GM19463 (cell line): ENCODE results near the gene POU2F2.

ENCODE experiments used
- ATAC-seq: cut with Tn5 transposase; IDR thresholded peaks from one replicate; pipeline ENCODE4 v1.9.1; 2021; ENCODE audit warnings: mild to moderate bottlenecking, moderate library complexity; ENCODE audit not compliant: unreplicated experiment

POU2F2 gene

DNA sequence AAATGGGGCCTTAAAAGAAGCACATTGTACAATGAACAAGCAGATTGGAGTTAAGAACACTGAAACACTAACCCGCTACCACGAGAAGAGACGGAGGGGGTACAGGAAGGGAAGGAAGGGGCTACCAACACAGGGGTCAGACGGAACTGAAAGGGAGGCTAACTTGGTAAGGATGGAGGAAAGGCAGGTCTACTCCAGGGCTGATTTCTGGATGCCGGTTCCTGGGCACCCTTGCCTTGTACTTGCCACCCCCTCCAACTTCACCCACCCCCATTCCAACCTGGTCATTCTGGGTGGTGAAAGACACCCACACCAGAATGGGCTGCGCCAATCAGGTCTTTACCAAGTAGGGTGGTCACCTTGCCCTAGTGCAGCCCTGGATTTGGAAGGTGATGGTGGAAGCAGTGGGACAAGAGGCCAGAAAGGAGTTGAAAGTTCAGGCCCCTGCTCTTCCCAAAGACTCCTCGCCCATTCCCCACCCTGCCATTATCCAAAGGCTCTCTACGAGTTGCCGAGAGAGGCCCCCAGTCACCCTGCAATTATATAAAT is 46.0 kb downstream of the POU2F2 start:
- ATAC-seq, result no peak

DNA sequence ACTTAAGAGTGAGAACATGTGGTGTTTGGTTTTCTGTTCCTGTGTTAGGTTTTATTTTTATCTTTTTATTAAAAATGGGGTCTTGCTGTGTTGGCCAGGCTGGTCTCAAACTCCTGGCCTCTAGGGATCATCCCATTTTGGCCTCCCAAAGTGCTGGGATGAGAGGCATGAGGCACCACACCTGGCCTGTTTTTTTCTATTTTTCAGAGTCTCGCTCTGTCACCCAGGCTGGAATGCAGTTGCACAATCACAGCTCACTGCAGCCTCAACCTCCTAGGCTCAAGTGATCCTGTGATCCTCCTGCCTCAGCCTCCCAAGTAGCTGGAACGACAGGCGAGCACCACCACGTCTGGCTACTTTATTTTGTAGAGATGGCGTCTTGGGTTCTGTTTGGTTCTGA is 48.7 kb downstream of the POU2F2 start:
- no peak for ATAC-seq

DNA sequence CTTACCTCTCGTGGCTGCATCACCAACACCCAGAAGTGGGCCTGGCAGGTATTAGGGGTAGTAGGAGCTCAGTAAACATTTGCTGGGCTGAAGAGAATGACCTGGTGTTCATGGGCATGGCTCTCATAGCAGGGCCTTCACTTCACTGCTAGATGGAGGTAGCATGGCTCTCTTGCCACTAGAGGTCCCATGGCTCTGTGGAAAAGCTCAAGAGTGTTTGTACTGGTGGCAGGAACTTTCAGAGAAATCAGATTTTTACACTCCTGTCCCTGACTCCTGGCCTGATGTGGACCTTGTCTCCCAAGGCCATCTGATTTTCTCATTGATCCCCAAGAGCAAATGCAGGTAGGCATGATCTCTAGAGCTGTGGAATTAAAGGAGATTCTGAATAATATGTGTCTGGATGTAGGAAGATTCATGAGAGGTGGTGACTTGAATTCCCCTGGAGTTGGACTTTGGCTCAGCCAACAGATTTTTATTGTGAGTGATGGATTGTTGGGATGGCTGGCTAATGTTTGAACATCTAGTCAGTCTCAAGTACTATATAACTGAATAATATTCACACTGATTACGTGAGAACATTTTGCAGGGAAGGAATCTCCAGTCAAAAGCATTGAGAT is 50.6 kb downstream of the POU2F2 start:
- no peak for ATAC-seq

DNA sequence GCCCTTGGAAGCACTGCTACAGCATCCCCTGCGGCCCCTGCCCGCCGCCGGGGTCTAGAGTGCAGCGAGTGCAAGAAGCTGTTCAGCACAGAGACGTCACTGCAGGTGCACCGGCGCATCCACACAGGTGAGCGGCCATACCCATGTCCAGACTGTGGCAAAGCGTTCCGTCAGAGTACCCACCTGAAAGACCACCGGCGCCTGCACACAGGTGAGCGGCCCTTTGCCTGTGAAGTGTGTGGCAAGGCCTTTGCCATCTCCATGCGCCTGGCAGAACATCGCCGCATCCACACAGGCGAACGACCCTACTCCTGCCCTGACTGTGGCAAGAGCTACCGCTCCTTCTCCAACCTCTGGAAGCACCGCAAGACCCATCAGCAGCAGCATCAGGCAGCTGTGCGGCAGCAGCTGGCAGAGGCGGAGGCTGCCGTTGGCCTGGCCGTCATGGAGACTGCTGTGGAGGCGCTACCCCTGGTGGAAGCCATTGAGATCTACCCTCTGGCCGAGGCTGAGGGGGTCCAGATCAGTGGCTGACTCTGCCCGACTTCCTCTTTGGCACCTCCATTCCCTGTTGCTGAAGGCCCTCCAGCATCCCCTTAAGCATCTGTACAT is 51.4 kb downstream of the POU2F2 start:
- no peak for ATAC-seq

DNA sequence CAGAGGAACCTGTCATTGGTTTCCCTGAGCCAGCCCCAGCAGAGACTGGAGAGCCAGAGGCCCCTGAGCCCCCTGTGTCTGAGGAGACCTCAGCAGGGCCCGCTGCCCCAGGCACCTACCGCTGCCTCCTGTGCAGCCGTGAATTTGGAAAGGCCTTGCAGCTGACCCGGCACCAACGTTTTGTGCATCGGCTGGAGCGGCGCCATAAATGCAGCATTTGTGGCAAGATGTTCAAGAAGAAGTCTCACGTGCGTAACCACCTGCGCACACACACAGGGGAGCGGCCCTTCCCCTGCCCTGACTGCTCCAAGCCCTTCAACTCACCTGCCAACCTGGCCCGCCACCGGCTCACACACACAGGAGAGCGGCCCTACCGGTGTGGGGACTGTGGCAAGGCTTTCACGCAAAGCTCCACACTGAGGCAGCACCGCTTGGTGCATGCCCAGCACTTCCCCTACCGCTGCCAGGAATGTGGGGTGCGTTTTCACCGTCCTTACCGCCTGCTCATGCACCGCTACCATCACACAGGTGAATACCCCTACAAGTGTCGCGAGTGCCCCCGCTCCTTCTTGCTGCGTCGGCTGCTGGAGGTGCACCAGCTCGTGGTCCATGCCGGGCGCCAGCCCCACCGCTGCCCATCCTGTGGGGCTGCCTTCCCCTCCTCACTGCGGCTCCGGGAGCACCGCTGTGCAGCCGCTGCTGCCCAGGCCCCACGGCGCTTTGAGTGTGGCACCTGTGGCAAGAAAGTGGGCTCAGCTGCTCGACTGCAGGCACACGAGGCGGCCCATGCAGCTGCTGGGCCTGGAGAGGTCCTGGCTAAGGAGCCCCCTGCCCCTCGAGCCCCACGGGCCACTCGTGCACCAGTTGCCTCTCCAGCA is 52.1 kb downstream of the POU2F2 start:
- no peak for ATAC-seq

DNA sequence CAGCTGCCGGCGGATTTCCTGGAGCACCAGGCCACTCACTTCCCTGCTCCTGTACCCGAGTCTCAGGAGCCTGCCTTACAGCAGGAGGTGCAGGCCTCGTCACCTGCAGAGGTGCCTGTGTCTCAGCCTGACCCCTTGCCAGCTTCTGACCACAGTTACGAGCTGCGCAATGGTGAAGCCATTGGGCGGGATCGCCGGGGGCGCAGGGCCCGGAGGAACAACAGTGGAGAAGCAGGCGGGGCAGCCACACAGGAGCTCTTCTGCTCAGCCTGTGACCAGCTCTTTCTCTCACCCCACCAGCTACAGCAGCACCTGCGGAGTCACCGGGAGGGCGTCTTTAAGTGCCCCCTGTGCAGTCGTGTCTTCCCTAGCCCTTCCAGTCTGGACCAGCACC is 53.0 kb downstream of the POU2F2 start:
- no peak for ATAC-seq

DNA sequence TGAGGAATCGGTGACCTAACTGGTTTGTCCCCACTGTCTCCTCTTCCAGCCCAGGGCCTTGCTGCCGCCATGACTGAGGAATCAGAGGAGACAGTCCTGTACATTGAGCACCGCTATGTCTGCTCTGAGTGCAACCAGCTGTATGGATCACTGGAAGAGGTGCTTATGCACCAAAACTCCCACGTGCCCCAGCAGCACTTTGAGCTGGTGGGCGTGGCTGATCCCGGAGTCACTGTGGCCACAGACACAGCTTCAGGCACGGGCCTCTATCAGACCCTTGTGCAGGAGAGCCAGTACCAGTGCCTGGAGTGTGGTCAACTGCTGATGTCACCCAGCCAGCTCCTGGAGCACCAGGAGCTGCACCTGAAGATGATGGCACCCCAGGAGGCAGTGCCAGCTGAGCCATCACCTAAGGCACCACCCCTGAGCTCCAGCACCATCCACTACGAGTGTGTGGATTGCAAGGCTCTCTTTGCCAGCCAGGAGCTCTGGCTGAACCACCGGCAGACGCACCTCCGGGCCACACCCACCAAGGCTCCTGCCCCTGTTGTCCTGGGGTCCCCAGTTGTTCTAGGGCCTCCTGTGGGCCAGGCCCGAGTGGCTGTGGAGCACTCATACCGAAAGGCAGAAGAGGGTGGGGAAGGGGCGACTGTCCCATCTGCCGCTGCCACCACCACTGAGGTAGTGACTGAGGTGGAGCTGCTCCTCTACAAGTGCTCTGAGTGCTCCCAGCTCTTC is 53.5 kb downstream of the POU2F2 start:
- ATAC-seq, result no peak

DNA sequence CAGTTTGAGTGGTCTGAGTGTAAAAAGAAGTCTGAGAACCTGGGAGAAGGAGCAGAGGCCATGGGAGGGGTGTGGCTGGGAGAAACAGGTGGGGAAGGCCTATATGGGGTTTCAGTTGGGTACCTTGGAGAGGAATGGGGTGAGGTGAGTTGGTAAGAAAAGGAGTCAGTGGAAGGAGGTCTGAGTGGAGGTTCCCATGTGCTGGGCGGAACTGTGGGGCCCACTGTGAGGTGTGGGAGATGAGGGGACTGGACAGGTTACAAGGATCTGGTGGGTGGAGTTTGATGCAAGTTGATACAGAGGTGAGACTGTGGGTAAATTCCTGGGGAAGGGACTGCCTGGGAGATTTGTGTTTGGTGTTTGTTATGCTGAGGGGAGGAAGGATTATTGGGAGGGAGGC is 54.2 kb downstream of the POU2F2 start:
- ATAC-seq, result no peak

DNA sequence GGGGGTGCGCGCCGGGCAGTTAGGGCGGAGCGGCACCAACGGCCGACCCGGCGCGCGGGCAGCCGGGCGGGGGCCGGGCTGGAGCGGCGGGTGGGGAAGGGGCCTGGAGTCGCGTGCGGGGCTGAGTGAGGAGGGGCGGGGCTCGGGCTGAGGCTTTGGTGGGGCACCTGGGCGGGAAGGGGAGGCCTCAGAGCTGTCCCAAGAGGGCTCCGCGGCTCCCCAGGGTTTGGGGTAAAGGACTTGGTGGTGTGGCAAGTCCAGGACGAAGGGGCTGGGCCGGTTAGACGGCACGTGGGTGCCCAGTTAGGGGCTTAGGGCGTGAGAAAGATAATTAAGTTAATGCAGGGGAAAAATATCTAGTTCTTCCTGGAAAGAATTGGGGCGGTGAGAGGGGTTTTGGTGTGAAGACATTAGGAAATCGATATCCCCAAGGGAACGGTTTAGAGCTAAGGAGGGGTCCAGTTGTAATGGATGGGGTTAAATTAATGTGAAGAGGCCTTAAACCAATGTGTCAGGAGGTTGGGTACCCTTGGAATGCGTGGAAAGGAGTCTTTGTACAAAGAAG is 55.8 kb downstream of the POU2F2 start:
- no peak for ATAC-seq

DNA sequence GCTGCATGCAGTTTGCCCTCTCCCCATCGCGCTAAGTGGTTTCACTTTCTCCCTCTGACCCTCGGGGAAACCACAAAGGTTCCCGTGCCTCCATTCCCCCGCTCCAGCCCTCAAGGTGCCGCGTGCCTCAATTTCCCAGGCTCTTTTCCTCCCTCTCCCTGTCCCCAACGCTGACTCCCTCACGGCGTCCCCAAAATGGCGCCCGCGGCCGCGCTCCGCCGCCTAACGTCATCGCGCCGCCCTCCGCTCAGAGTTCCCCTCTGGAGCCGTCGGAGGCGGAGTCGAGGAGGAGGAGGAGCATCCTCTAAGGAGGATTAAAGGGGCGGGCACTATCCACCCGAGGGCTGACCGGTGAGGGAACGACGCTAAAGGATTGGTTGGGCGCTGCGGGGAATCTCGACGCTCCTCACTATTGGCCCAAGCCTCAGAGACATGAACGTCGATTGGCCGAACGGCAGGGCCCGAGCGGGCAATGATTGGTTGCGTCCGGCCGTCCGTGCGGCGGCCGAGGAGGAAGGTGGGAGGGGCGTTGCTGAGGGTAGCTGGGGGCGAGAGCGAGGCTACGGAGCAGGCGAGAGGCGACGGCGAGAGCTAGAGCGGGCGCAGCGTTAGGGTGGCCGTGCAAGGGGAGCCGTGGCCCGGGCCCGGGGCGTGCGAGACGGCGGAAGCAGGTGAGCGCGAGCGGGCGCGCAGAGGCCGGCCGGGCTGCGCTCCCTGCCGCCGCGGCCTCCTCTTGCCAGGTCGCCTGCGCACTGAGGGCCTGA is 56.4 kb downstream of the POU2F2 start, which contains the start of gene ZNF574:
ZNF574 (plus strand) TSS at position 551 of the 764 bp plus-strand sequence. CDS start 2,441 bp downstream, outside the sequence.
- ATAC-seq, result peak; percentile 91

DNA sequence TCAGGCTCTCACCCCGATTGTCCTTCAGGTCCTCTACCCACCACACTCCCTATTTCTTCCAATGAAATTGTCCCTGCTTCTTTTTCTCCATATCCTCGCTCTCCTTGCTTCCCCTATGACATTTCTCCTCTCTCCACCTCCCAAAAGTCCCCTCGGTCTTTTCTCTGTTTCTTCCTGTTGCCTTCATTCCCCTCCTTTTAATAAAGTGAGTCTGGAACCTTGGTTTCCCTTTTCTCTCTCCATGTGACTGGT is 57.0 kb downstream of the POU2F2 start:
- no peak for ATAC-seq

DNA sequence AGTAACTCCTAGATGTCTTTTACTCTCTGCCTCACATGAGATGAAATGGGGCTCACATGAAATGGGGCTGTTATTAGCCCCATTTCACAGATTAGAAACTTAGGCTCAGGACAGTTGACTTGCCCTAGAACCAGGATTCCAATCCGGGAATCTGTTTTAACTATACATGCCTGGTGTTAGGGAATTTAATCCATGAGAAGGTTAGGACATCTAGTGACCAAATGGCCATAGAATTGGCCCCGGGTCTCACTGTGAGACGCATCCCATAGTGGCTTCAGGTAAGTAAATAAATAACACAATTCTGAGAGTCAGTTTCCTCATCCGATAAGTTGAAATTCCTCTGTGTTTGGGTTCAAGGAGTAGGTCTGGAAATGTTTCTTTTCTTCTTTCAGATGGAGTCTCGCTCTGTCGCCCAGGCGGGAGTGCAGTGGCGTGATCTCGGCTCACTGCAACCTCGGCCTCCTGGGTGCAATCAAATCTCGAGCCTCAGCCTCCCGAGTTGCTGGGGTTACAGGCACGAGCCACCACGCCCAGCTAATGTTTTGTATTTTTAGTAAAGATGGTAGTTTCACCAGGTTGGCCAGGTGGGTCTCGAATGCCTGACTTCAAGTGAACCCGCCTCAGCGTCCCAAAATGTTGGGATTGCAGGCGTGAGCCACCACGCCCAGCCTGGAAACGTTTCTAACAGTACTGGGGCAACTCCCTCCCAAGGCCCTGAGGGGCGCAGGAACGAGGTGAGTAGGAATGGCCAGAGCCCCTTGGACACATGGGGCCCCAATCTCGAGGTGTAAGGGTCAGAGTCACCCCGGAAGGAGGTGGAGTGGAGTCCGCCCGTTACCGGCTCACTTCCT is 57.5 kb downstream of the POU2F2 start:
- ATAC-seq, result no peak

DNA sequence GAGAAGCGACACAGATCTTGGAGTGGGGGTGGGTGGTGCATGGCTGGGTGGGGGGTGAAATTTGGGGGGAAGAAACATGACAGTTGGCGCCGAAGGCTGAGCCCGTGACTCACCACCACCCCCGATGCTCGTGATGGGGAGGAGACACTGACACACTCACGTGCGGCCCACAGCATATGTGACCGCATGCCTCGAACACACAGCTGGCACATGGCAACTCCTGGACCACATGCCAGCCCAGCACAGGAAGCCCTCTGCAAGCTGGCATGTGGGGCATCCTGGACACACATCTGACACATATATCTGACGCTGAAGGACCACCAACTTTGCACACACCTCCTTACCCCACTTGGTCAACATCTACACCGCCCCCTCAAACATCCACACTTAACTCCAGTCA is 61.0 kb downstream of the POU2F2 start:
- ATAC-seq, result no peak

DNA sequence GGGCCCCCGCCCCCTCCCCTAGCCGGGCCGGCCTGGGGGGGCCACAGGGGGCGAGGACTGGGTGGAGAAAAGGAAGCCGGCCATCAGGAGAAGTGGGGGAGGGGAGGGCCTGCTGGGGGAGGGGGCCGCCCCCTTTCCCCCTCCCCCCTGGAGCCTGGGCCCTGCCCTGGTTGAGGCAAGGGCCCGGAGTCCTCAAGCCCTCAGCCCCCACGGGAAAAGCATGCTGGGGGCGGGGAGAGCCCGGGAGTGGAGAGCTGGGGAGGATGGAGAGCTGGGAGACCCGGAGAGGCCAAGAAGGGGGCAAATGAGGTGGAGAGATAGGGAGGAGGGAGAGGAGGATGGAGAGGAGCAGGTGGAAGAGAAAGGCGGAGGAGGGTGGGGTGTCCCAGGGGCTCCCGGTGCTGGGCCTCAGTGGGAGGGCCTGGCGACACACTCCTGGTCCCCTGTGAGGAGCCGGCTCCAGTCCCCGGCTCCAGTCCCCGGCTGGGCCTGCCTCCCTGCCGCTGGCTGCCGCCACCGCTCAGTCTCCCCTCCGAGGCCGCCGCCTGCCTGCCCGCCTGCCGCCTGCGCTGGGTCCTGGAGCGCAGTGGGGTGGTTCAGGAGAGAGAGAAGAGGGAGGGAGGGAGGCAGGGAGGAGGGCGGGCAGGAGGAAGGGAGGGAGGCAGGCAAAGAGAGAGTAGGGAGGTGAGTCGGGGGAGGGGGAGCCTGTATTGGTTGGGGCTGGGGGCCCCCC is 62.5 kb downstream of the POU2F2 start, which contains the start of gene GRIK5:
GRIK5 (minus strand) TSS at position 588 of the 733 bp plus-strand sequence. CDS start 4,436 bp downstream, outside the sequence.
- no peak for ATAC-seq

DNA sequence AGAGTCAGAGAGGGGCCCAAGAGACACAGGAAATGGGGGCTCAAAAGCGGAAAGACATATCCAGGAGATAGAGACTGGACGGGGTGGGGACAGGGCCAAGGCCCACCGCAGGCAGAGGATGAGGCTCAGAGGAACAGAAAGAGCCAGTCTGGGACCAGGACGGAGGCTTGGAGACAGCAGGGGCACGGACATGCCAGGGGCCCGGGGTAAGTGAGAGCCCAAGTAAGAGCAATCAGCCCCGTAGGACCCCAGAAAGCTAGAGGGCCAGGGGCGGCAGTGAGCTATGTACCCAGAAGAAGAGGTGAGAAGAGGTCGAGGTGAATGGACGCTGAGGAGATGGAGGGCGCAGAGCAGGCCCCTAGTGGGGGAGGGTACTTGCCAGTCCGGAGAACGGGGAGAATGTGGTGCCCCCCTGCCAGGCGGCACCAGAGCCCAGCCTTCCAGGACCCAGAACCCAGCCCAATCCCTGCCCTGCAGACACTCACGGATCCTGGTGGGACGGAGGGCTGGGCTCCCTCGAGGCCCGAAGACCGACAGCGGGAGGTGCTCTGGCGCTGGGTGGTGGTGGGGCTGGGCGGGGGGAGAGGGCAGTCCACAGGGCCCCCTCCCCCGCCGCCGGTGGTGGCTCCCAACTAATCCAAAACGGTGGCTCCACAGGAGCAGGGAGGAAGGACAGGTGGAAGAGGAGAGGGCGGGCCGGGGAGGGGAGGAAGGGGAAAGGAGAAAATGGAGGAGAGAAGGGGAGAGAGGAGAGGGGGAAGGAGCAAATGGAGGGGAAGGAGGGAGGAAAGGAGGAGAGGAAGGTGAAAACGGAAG is 63.3 kb downstream of the POU2F2 start:
- no peak for ATAC-seq

DNA sequence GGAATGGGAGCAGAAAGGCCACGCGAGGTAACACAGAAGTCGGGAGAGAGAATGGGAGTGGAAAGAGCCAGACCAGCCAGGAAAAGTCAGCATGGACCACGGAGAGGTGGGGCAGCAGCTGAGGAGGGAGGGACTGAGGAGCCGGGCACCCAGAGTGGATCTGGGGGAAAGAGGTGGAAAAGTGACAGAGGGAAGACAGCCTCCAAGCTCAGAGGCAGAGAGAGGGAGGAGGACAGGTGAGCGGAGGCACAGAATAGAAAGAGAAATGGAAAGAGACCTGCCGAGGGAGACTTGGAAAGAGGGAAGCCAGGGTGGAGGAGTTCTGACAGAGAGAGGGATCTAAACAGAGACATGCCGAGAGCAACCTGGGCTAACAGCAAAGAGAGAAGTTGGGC is 63.9 kb downstream of the POU2F2 start:
- no peak for ATAC-seq

DNA sequence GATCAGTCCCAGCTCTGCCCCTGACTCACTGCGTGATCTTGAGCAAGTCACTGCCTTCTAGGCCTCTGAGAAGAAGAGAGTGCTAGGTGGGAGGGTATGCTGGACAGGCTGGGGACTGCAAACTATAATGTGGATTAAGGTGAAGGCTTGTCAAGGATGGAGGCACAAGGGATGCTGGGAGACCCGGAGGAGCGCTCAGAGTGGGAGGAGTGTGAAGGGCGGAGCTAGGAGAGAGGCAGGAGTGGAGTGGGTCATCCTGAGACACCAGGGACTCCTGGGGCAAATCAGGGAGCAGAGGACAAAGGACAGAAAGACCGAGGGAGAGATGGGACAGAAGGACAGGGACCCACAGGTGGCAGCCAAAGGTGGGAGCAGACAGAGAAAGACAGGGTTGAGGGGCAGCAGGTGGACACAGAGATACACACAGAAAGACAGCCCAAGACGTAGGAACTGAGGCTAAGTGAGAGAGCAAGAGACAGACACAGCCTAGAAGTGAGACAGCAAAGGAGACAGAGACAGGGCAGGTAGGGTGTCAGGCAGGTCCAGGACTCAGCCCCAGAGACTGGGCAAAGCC is 64.8 kb downstream of the POU2F2 start:
- ATAC-seq, result no peak
